ENCODE measurements around the gene MGST3.
A peak's percentile ranks its signal among the peaks of the same experiment; 100 is the strongest.
"Not testable (repeated sequence)": the region's sequence is repeated elsewhere in the genome, so short reads cannot be mapped to it uniquely, and the experiment has no call there.

Gene MGST3

DNA sequence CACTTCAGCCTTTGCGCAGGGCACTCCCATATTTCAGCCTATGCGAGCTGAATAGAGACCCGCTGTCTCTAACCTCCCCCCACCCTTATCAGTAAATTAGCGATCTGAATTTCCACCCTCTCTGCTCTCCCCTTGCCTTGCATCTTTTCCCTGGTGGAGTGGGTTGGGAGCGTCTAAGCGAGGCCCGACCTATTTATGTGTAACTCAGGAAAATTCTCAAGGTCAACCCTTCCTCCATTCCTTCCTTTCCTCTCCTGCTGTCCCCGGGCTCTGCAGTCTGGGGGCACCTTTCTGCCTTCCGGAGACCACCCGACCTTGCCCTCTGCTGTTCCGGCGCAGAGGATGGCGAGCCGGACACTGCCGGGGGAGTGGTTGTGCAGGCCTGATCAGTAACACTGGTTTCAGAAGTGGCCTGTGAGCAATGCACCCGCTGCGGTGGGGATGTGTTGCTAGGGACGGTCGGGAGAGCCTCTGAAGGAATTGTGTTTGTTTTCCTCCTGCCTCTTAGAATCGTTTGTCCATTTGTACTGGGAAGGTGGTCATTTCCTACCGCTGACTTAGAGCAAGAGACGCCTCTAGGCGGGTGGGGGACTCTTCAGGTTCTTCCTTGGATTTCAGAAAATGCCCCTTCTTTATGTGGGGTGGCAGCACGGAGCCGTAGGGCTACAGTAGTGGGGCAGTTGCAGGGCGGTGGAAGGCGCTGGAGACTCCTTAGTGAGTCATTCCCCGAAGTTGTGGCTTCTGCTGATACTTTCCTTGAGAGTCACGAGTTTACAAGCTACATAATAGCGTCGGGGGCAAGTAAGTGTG, 513 bp downstream of the MGST3 start:
- no peak for TF ChIP-seq POLR2A (IDR thresholded peaks at IDR 0.05; ENCODE audit: low read depth, low read length)
- no peak for TF ChIP-seq TAF1 (IDR thresholded peaks at IDR 0.05; ENCODE audit: borderline replicate concordance, low read depth, low read length)
- TF ChIP-seq POLR2AphosphoS5 (IDR thresholded peaks at IDR 0.05; ENCODE audit: low read depth, low read length), result no peak
- DNase-seq (ENCODE audit: insufficient read length), result no peak
- FAIRE-seq, result peak; percentile 65

DNA sequence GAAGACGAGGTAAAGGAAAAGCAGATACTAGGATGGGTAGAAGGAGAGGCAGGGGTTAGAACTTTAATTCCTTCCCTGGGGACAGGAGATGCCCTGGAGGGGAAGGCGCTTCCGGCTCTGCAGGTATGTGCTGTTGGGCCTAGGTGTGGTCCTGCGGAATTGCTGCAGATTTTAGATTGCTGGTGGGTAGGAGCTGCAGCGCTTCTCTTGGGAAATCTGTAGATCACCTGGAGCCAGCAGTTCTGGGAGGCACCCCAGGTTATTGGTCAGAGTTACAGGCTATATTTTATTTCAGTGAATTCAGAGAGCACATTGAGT, 1.1 kb downstream of the MGST3 start:
- FAIRE-seq (no peak), DNase-seq (ENCODE audit: insufficient read length) (no peak)
- TF ChIP-seq POLR2A (IDR thresholded peaks at IDR 0.05; ENCODE audit: low read depth, low read length) (no peak), POLR2AphosphoS5 (IDR thresholded peaks at IDR 0.05; ENCODE audit: low read depth, low read length) (no peak), TAF1 (IDR thresholded peaks at IDR 0.05; ENCODE audit: borderline replicate concordance, low read depth, low read length) (no peak)

DNA sequence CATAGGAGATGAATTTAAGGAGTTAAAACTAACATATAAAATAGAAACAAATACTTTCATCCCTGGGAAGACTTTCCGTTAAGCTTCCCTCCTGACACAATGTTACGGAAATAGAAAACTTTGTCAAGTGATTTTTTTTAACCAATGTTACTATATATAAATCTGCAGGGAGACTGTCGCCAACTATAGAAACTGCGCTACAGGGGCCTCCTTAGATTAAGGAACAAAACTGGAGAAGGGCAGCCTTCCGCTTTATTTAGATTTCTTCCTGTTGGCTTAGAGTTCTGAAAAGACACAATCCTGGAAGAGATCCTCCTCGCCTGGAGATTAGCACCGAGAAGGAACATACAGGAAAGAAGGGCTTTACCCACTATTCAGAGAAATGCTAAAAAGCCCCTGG, 1.5 kb downstream of the MGST3 start:
- FAIRE-seq, result no peak
- TF ChIP-seq POLR2A (IDR thresholded peaks at IDR 0.05; ENCODE audit: low read depth, low read length) (no peak), TAF1 (IDR thresholded peaks at IDR 0.05; ENCODE audit: borderline replicate concordance, low read depth, low read length) (no peak), POLR2AphosphoS5 (IDR thresholded peaks at IDR 0.05; ENCODE audit: low read depth, low read length) (no peak)
- DNase-seq (ENCODE audit: insufficient read length), result no peak

DNA sequence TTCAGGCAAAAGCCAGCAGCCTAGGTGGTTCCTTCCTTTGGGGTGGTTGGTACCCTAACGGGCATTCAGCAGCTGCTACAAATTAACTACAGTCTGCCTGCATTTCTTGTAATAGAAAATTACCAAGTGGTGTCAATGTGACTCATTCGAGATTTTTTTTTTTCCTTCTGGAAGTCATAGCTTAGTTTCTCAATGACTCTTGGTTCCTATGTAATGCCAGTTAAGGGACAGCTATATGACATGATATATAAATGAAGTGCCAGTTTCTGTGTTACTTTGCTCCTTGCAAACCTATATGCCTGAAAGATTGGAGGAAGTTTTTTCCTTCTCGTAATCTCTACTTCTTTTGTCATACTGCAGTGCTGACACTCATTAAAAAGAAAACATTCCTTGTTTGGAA, 2.6 kb downstream of the MGST3 start:
- no peak for FAIRE-seq
- DNase-seq (ENCODE audit: insufficient read length), result no peak
- TF ChIP-seq POLR2A (IDR thresholded peaks at IDR 0.05; ENCODE audit: low read depth, low read length) (no peak), POLR2AphosphoS5 (IDR thresholded peaks at IDR 0.05; ENCODE audit: low read depth, low read length) (no peak)

DNA sequence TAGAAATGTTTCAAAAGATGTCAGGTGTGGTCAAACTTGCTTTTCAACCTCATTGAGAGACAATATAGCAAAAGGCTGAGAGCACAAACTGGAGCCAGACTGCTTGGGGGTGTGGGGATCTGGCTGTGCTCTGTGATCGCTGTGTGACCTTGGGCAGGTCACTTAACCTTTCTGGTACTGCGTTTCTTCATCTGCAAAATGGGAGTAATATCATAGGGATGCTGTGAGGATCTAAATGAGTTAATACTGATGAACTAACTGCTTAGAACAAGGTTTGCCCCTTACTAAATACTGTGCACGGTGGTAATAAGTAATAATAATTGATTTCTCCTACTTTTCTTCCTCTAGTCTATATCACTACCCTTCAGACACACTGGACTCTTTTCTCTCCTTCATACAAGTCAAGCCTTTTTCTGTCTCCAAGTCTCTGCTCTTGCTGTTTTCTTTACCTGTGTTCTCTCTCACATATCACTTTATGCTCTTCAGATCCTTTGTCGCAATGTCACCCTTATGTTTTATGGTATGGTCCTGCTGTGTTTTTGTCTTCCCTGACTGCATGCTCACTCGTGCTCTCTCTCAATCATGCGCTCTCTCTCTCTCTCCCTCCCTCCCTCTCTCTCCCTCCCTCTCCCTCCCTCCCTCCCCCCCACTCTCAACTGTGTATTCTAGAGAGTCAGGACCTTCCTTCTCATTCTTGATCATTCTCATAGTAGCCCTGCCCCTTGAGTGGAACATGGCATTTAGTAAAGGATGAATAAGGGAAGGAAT, 3.3 kb downstream of the MGST3 start:
- FAIRE-seq (no peak), DNase-seq (ENCODE audit: insufficient read length) (no peak)
- TF ChIP-seq TAF1 (IDR thresholded peaks at IDR 0.05; ENCODE audit: borderline replicate concordance, low read depth, low read length) (no peak), POLR2A (IDR thresholded peaks at IDR 0.05; ENCODE audit: low read depth, low read length) (no peak), POLR2AphosphoS5 (IDR thresholded peaks at IDR 0.05; ENCODE audit: low read depth, low read length) (no peak)

DNA sequence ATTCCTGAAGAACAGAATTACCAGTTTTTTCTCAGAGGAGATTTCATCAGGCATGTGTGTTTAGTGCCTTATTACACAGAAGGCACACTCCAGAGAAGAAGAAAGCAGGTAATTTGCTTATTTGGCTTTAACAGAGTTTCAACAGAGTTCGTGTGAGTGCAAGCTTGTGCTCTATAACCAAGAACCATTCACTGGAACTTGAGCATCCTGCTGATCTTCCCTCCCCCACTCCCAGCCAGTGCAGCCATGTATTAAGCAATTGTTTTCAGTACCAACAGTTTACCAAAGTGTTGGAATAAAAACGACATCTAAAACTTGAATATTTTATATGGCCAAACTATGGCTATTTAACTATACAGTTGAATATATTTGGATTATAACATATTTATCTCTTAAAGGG, 4.3 kb downstream of the MGST3 start:
- FAIRE-seq, result no peak
- no peak for DNase-seq (ENCODE audit: insufficient read length)
- TF ChIP-seq POLR2AphosphoS5 (IDR thresholded peaks at IDR 0.05; ENCODE audit: low read depth, low read length), result no peak
- no peak for TF ChIP-seq TAF1 (IDR thresholded peaks at IDR 0.05; ENCODE audit: borderline replicate concordance, low read depth, low read length)
- TF ChIP-seq POLR2A (IDR thresholded peaks at IDR 0.05; ENCODE audit: low read depth, low read length), result no peak

DNA sequence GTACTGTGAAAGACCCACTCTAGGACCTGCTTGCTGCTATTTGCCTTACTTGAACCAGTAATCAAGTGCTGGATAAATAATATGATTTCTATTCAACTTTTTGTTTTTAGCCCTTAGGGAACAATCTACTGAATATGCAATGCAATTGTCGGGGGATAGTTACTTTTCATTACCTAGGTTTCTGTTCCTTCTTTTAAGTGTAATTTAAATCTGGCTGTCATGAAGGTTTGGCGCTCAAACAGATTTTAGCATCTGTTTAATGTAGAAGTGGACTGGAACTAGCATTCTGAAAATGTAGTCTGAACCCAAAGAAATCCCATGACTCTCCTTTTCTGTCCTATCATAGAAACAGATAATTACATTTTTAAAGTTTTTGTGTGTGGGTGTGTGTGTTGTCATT, 4.8 kb downstream of the MGST3 start:
- no peak for FAIRE-seq
- TF ChIP-seq TAF1 (IDR thresholded peaks at IDR 0.05; ENCODE audit: borderline replicate concordance, low read depth, low read length) (no peak), POLR2A (IDR thresholded peaks at IDR 0.05; ENCODE audit: low read depth, low read length) (no peak), POLR2AphosphoS5 (IDR thresholded peaks at IDR 0.05; ENCODE audit: low read depth, low read length) (no peak)
- DNase-seq (ENCODE audit: insufficient read length), result no peak

DNA sequence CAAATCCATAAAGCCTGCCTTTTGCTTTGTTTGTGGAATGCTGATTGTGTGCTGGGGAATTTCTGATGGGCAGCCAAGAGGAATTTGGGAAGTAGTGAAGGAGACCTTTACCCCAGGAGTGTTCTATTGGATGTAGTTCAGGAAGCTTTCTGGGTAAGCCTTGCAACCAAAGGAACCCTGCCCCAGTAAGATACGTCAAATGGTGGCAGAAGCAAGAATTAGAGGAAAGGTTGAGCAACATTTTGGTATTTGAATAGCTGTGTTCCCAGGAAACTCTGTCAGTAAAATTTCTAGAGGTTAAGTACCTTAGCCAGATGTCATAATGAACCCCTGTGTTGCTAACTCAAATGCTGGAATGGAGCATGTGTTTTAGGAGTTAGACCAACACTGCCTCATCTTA, 6.4 kb downstream of the MGST3 start:
- no peak for DNase-seq (ENCODE audit: insufficient read length)
- TF ChIP-seq POLR2A (IDR thresholded peaks at IDR 0.05; ENCODE audit: low read depth, low read length) (no peak), POLR2AphosphoS5 (IDR thresholded peaks at IDR 0.05; ENCODE audit: low read depth, low read length) (no peak), TAF1 (IDR thresholded peaks at IDR 0.05; ENCODE audit: borderline replicate concordance, low read depth, low read length) (no peak)
- no peak for FAIRE-seq

DNA sequence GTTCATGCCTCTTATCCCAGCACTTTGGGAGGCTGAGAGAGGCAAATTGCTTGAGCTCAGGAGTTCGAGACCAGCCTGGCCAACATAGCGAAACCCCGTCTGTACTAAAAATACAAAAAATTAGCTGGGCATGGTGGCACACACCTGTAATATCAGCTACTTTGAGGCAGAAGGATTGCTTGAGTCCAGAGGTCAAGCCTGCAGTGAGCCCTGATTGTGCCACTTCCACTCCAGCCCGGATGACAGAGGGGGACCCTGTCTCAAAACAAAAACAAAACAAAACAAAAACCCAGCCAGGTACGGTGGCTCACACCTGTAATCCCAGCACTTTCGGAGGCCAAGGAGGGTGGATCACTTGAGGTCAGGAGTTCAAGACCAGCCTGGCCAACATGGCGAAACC, 7.2 kb downstream of the MGST3 start:
- FAIRE-seq; DNase-seq (ENCODE audit: insufficient read length): not testable (repeated sequence)

DNA sequence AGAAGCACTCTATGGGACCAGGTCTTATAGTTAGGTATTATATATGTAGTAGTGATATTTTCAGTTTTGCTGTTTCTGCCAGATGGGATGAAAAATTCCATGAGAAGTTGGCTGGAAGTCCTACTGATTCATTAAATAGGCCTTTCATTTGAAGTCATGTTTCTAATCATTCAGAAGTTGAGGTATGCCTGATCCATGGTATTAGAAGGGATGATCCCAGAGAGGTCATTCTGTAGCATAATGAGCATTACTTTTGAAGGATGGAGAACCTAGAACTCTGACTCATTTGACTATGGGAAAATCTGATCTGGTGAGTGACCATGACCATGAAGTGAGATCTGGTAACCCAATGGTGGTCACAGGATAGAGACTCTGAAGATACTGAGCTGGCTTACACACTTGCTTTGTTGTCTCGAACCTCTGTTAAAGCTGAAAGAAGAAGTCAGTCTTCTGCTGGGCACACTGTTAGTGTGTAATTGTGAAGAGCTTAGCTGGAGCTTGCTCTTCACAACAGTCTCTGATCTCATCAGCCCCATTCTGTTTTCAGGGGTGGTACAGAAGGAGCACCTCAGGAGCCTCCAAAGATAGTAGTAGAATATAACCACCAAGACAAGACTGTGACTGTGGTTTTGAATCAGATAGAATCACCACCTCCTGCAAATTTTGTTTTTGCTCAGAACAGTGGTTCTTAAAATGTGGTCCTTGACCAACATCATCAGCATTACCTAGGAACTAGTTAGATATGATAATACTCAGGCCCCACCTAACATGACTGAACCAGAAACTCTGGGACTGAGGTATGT, 9.0 kb downstream of the MGST3 start:
- 0 out of 2 replicates have a peak, but pooled peaks have one; percentile 30 for TF ChIP-seq POLR2AphosphoS5 (IDR thresholded peaks at IDR 0.05; ENCODE audit: low read depth, low read length)
- TF ChIP-seq POLR2A (IDR thresholded peaks at IDR 0.05; ENCODE audit: low read depth, low read length), result peak; percentile 50; the same call in 1 of the 2 replicates
- TF ChIP-seq TAF1 (IDR thresholded peaks at IDR 0.05; ENCODE audit: borderline replicate concordance, low read depth, low read length), result no peak
- DNase-seq (ENCODE audit: insufficient read length), result no peak
- FAIRE-seq, result peak; percentile 50

DNA sequence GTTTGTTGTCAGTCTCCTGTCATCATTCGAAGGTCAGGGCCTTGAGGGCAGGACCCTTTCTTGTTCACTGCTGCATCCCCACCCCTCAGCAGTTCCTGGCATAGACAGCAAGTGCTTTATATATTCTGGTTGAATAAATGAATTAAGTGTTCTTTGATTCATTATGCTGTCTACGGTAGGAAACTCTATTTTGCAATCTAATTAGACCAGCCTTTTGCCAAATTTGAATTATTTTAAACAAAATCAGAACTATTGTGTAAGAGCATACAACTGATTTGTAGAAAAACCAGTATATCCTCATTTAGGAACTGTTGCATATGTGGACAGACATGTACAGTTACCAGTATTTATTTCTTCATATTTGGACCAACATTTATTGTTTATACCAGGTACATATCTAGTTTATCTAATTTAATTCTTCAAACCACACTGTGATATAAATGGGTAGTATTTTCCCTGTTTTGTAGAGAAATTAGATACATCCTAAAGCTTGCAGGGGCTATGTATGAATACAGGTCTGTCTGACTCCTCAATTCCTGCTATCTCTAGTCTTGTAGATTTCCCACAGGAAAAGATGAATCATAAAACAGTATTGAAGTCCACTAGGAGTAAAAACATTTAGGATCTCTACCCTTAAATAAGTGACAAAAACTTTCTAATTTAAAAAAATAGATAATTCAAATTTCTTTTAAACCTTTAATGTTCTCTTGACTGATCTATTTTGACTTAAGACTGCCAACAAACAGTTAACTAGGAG, 10.4 kb downstream of the MGST3 start:
- TF ChIP-seq POLR2A (IDR thresholded peaks at IDR 0.05; ENCODE audit: low read depth, low read length) (no peak), TAF1 (IDR thresholded peaks at IDR 0.05; ENCODE audit: borderline replicate concordance, low read depth, low read length) (no peak), POLR2AphosphoS5 (IDR thresholded peaks at IDR 0.05; ENCODE audit: low read depth, low read length) (no peak)
- DNase-seq (ENCODE audit: insufficient read length) (no peak), FAIRE-seq (no peak)

Measured in GM12892 (cell line).